GM03348 (cell line): ENCODE data around the gene WEE1.
A peak's percentile ranks its signal among the peaks of the same experiment; 100 is the strongest.
"Not testable (repeated sequence)": the region's sequence is repeated elsewhere in the genome, so short reads cannot be mapped to it uniquely, and the experiment has no call there.

Experiments used
- DNase-seq: peaks from one replicate; pipeline ENCODE4 v3.0.0; 2012; ENCODE audit warnings: low spot score

WEE1 gene

DNA sequence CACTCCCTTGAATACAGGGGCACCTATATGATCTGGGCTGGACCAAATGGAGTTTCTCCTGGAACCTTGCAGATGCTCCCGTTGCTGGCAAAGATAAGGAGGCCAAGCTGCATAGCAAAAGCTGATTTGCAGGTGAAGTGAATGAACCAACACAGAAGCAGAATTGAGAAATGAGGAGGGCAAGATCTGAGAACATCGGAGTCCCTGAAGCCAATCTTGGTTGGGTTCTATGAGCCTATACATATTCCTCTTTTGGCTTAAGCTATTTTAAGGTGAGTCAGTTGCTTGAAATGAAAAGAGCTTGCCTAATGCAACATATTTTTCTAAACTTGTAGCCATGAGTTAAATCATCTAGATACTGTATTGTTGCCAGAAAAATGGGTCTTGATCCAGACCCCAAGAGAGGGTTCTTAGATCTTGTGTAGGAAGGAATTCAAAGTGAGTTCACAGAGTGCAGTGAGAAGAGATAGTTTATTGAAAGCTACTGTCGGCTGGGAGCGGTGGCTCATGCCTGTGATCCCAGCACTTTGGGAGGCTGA is 23.5 kb downstream of the WEE1 start:
- DNase-seq, result no peak

DNA sequence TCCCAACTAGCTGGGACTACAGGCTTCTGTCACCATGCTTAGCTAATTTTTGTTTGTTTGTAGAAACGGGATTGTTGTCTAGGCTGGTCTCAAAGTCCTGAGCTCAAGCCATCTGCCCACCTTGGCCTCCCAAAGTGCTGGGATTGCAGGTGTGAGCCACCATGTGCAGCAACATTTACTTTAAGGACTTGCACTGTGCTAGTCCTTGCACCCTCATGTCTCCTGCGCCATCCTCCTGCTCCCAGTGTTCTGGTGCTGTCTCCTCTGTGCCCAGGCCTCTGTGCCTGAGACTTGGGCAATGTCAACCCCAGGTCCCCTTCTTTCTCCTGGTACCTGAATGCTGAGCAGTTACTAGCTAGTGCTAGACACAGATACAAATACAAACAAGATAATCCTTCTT is 26.7 kb downstream of the WEE1 start:
- DNase-seq, result no peak

DNA sequence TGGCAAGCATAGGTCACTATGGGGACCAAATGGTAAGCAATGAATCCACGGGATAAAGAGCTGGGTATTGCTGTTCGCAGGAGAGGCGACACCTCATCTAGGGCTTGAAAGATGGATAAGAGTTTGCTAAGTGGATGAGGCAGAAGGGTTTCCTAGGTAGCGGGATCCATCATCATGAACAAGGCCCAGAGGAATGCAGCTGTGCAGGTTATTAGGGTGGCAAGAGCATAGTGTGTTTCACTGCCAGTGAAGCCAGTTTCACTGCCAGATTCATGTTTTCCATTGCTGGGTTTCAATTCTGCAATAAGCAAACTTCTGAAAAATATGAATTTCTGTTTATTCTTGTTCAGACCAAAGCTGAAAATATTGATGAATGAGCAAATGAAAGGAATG is 27.2 kb downstream of the WEE1 start:
- no peak for DNase-seq

DNA sequence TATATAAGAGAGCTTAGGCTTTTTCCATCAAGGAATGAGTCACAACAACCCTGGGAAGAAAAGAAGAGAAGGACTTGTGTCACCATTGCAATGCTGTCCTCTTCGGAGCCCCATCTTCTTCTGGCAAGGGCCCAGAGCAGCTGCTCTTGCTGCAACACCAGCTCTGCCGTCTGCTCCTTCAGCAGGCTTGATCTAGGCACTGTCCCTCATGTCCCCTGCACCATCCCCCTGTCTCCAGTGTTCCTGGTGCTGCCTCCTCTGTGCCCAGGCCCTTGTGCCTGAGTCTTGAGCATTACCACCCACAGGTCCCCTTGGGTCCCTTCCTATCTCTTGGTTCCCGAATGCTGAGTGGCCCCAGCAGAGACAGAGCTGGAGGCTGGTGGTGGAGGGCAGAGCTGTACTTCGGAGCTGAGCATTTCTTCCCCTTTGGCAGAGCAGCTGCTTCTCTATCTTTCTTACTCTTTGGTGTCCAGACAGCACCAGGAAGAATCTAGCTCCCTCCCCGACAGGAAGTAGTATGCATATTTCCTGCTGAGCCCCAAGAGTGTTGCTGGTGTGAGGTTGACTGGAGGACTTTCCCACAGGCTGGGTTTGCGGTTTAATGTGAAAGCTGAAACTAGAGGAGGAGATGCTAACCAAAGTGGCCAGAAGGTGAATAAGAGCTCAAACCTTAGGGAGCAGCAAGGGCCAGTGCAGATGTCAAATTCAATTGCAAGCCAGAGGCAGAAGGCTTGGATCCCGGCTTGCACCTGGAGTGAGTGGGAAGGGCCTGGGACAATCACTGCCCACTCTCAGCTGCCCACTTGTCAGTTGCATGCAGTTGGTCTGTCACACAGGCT is 27.8 kb downstream of the WEE1 start:
- peak; percentile 44 for DNase-seq

DNA sequence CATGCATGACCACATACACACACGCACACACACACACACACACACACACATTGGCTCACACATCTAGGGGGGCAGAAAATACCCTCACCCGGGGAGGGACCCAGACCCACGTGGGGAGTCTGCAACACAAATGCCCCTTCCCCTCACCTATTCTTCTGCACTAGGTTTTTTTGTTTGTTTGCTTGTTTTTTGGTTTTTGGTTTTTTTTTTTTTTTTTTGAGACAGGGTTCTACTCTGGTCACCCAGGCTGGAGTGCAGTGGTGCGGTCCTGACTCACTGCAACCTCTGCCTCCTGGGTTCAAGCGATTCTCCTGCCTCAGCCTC is 28.4 kb downstream of the WEE1 start:
- no peak for DNase-seq

DNA sequence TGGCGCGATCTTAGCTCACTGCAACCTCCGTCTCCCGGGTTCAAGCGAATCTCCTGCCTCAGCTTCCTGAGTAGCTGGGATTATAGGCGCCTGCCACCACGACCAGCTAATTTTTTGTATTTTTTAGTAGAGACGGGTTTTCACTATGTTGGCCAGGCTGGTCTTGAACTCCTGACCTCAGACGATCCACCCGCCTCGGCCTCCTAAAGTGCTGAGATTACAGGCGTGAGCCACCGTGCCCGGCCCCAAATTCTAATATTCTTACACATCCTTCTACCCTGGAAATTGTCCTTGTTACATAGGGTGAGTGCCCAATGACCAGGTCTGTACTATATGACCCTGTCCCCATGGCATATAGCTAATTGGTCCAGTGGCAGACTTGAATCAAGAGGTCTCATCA is 29.7 kb downstream of the WEE1 start:
- not testable (repeated sequence) for DNase-seq

DNA sequence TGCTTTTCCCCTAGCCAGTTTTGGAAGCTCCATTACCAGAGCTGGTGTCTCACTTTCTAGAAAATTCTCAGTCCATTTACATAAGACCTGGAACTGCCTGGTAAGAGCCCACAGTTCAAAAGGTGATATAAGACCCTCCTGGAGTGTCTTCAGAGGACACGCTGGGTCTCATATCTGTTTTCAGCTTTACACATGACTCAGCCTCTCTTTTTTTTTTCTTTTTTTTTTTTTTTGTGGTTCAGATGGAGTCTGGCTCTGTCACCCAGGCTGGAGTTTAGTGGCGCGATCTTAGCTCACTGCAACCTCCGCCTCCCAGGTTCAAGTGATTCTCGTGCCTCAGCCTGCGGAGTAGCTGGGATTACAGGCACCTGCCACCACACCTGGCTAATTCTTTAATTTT is 30.7 kb downstream of the WEE1 start:
- no peak for DNase-seq

DNA sequence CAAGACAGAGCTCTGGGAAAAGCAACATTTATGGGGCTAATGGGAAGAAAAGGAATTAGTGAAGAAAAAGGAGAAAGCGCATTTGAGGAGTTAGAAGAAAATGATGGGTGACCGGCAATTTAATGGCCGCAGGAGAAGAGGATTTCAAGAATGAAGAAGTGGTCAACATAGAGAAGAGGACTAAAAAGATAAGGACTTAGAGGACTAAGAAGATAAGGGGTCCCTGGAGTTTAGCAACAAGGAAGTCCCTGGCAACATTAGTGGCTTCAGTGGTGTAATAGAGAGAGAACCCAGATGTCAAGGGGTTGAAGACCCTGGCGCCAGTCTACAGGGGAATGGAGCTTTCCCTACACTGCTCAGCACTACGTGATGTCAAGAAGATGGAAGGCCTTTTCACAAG is 32.3 kb downstream of the WEE1 start:
- DNase-seq, result no peak

DNA sequence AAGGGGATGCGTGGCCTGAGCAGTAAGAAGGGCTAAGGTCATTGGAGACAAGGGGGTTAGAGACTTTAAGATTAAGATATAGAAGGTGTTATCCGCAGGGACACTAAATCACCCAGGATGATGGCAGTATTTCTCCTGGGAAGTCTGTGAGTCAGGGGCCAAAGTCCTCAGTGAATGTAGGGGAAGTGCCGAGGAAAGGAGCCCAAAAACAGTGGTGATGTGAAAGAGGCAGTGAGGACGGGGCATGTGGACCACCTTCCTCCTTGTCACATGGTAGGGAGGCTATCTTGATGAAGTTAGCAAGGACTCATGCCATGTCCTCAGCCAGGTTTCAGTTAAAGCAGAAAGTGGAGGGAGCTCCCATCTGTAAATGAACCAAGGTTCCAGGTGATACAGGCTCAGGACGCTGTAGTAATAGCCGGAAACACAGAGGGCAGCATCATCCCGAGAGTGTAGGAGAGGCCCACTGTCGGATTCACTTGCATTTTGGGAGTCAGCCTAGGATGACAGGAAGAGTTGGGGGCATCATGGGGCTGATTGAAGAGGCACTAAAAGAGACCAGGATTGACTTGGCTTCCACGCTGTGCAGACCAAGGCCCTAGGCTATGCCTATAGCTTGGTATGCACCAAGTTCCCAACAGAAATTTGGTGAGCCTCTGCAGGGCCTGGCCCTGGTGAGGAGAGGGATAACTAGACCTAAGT is 33.5 kb downstream of the WEE1 start:
- DNase-seq, result no peak

DNA sequence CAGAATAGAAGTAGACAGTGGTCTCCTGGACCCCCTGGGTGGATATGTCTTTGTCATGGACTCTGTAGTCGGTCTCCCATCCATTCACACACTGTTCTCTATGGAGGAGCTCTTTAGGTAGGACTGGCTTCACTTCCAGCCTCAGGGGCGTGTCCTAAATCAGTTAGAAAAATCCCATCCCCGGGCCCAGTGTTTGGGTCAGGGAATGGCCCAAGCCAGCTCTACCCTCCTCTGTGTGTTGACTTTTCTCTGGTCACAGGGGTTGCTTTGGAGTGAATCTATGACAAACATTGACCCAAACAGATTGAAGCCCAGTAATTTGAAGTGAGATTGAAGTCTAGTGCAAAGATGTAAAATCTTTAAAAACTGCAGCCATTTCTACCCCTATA is 34.0 kb downstream of the WEE1 start:
- DNase-seq, result no peak

DNA sequence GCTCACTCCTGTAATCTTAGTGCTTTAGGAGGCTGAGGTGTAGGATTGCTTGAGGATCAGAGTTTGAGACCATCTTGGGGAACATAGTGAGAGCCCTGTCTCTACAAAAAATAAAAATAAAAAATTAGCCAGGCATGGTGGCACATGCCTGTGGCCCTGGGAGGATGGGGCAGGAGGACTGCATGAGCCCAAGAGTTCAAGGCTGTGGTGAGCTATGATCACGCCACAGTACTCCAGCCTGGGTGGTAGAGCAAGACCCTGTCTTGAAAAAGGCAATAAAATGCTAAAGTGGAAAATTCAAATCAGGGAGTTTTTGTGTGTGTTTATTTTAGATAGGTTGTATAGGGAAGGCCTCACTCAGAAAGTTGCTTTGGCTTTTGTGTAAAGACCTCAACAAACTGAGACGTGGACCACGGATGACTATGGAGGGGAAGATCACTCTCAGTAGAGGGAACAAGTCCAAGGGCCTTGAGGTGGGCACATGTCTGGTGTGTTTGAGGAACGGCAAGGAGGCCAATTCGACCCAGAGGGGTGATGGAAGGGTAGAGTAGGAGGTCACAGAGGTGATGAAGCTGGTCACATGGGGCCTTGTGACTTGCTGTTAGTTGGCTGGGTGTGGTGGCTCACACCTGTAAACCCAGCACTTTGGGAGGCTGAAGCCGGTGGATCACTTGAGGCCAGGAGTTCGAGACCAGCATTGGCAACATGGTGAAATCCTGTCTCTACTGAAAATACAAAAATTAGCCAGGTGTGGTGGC is 35.7 kb downstream of the WEE1 start:
- DNase-seq, result no peak

DNA sequence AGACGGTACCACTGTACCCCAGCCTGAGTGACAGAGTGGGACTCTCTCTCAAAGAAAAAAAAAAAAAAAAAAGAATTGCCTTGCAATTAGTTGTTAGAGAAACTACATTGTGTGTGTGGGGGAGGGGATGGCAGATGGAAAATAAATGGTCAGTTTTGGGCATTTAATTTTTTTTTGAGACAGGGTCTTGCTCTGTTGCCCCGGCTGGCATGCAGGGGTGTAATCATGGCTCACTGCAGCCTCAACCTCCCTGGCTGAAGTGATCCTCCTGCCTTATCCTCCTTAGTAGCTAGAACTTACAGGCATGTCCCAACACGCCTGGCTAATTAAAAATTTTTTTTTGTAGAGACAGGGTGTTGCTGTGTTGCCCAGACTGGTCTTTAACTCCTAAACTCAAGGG is 36.4 kb downstream of the WEE1 start:
- DNase-seq, result no peak

DNA sequence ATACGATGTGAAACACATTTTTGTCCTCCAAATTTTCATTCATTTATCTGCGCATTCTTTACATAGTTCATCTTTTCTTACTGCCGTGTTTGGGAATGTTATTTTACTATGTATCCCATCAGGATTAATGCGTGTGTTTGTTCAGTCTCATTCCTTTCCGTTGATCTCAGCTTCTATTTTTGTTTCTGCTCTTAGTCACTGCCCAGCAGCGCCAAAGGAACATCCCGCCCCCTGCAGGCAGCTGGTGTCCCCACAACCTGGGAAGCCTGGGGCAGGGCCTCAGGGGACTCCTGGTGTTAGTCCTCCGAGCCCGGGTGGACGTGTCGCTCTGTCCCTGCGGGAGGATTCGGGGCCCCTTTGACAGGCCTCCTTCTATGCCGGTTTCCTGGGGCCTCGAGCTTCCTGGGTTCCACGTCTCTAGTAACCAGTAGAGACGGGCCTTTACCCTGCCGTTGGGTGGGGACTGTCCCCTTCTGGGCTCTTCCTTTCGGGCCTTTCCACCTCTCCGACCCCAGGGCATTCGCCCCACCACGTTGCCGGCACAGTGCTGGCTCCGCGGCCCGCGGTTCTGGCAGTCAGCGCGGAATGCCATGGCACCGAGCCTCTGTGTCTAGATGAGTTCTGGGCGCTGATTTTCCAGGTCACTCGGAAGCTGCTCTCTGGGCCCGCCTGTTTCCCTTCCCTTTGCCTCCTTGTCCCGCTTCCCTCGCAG is 39.8 kb downstream of the WEE1 start:
- DNase-seq, result peak; percentile 95

DNA sequence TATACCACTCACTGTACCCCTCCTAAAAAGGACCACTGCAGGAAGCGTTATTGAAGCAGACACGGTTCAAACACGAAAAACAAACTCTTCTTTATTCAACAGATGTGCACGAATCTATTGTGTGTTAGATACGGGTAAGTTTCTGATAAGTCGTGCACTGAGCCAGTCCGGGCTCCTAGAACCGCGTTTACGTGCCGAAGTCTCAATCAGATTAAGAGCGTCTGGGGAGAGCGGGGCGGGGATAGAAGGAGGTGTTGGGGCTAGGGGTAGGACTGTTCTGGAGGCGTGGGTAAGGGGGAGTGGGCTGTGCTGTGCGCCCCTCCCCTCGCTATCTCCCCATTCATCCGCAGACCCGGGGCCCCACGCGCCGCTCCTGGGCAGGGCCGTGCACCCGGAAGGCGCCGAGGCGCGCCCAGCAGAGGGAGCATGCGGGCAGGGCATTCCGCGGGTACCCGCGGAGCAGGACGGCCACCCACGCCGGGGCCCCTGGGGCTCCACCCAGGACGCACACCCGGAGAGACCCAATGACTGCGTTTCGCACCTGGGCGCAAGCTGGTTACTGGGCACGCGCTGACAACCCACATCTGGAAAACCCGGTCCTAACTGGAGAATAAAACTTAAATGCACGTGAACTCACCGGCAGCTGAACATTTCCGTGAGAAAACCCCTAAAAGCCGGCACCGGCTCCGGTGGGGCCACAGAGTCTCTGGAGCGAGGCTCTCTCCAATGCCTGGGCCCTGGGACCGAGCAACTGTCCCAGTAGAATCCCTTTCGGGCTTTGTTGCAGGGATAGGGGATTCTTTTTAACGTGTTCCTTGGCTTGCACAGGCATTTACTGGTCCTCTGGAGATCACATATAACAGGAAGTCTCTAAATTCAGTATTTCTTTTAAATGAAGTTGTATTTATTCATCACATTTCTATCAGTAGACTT is 40.6 kb downstream of the WEE1 start:
- DNase-seq, result peak; percentile 93

DNA sequence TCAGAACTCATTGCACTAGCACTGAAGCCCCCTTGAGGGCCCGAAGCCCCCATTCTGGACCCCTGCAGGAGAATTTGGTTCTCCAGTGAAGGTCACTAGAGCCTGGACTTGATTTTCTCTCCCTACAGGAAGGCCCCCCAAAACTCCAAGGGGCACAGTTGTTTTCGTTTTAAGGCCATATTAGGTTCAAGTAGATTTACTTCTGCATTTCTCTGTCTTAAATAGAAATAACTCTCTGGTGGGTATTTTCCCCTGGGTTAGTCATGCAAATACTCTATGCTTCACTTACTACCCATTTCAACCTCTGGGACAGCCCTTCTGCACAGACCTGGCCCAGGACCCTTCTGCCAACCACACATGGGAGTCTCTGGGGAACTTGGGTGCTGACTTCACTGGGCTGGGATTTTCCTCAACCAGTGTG is 41.6 kb downstream of the WEE1 start:
- peak; percentile 20 for DNase-seq

DNA sequence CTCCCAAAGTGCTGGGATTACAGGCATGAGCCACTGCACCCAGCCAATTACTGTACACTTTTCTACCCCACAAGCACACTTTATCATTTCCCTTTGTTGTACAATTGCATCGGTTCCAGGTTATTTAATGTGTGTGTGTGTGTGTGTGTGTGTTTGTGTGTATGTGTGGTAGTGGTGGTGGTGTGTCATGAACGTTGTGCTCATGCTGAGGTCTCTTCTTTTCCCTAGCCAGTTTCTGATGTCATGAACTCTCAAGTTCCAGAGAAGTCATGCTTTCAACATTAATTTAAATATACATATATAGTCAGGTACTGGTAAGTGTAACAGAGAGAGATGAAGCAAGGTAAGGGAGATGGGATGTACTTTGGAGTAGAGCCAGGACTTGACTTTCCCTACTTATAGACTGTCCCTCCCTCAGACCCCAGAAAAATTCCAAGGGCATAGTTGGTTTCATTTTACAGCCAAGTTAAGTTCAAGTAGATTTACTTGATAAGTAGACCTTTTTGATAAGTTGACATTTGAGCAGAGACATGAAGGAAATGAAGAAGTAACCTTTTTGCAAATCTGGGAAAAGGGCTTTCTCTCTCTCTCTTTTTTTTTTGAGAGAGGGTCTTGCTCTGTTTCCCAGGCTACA is 42.7 kb downstream of the WEE1 start:
- no peak for DNase-seq

DNA sequence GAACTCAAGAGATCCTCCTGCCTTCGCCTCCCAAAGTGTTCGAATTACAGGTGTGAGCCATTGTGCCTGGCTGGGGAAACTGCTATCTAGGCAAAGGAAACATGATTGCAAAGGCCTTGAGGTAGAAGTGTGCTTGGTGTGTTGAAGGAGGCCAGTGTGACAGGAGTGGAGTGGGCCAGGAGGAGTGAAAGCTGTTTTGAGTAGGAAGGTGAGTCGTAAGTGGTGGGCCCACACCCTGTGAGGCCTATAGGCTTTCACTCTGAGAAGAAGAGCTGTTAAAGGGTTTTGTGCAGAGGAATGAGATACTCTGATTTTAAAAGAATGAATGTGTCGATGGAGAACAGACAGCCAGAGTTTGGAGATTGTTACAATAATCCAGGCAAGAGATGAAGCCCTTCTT is 43.4 kb downstream of the WEE1 start:
- DNase-seq, result no peak

DNA sequence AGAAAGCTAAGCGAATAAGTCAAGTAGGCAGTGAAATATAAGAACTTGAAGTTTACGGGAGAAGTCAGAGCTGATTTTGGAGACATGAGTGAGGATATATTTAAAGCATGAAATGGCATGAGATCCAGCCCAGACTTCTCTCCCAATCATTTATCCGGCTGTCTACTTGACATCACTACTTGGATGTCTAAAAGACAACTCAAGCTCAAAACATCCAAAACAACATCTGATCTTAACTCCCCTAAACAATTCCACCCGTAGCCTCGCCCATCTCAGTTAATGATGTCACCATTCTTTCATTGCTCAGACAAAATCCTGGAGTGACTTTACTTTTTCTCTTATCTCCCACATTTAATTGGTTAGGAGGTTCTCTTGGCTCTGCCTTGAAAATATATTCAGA is 44.5 kb downstream of the WEE1 start:
- DNase-seq, result peak; percentile 84

DNA sequence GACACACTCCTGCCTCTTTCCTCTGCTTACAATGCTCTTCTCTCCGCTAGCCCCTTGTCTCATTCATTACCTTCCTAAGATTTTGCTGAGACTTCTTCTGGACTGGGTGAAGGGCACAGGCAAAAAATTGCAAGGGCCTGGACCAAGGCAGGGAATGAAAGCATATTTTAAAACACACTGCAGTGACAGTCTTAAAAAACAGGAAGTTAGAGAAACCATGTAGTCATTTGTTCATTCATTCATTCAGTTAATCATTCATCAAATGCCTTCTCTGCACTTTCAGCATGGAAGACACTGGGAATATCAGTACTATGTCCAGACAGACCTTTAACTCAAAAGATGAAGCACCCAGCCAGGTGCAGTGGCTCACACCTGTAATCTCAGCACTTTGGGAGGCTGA is 45.5 kb downstream of the WEE1 start:
- DNase-seq, result no peak

DNA sequence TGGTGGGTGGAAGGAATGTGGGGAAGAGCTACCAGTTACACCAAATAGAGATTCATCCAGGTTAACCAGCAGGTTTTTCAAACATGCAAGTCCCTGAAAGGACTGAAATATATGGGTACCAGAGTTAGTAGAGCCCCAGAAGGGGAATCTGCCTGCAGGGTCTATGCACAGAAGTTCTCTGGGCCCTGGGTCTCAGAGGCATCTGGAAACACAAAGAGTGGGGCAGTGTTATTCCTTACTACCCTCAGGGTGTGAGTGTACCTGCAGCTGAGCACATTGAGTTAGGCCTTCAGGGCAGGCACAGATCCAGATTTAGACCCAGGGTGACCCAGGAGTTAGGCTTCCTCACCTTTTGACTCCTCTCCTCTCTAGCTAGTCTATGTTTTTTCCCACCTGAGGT is 46.5 kb downstream of the WEE1 start:
- DNase-seq, result no peak

DNA sequence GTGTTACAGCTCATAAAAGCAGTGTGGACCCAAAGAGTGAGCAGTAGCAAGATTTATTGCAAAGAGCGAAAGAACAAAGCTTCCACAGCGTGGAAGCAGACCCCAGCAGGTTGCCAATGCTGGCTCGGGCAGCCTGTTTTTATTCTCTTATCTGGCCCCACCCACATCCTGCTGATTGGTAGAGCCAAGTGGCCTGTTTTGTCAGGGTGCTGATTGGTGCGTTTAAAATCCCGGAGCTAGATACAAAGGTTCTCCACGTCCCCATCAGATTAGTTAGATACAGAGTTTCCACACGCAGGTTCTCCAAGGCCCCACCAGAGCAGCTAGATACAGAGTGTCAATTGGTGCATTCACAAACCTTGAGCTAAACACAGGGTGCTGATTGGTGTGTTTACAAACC is 48.9 kb downstream of the WEE1 start:
- not testable (repeated sequence) for DNase-seq
